H7 (cell line): ENCODE results near the gene EHBP1. TPM values are rescaled to one million over a fixed set of nuclear protein-coding genes. Genes with fewer than 3 reads are reported as not detected.

Experiments
- DNase-seq: peaks from one replicate; pipeline ENCODE4 v3.0.0; 2012
- H3K27me3 ChIP-seq: 2 replicates; pipeline ENCODE4 v1.6.0; 2011; ENCODE audit warnings: mild to moderate bottlenecking, low read length; ENCODE audit not compliant: control insufficient read depth, insufficient read depth
- H3K36me3 ChIP-seq: replicated peaks from 2 replicates; pipeline ENCODE4 v1.5.1; 2011; ENCODE audit warnings: low read length; ENCODE audit not compliant: control insufficient read depth, insufficient read depth
- H3K4me3 ChIP-seq: 2 replicates; pipeline ENCODE4 v1.5.1; 2011; ENCODE audit warnings: low read depth, mild to moderate bottlenecking, control low read depth, low read length, moderate library complexity; ENCODE audit not compliant: insufficient read depth
- total RNA-seq: library from RNA; depleted of rRNA; stranded (reverse); fragments of >200 nt; shearing (Covaris generic); gene quantifications from 2 replicates; pipeline ENCODE4 v1.2.3, GENCODE V29; 2014

Gene EHBP1
- total RNA-seq, 1 experiment from 2014 or later = 13.0 TPM

GRCh38 chr2:62822549-62822948 lies 117.0 kb downstream of the EHBP1 start:
- no peaks in the 10 kb centered on the region for H3K36me3 ChIP-seq
- DNase-seq = no peak
- H3K4me3 ChIP-seq = no peak overlapping the region
- H3K27me3 ChIP-seq = no peaks in the 10 kb centered on the region

GRCh38 chr2:62824388-62824787 lies 118.9 kb downstream of the EHBP1 start:
- no peak overlapping the region for H3K4me3 ChIP-seq
- no peaks in the 10 kb centered on the region for H3K27me3 ChIP-seq
- H3K36me3 ChIP-seq = peaks cover 2% of the 10 kb centered on the region; the same call in 1 of the 2 replicates
- no peak for DNase-seq

- no peak for DNase-seq
- no peak overlapping the region for H3K4me3 ChIP-seq
- peaks cover 2% of the 10 kb centered on the region; the same call in 1 of the 2 replicates for H3K36me3 ChIP-seq
- no peaks in the 10 kb centered on the region for H3K27me3 ChIP-seq
Observed at GRCh38 chr2:62826141-62826540, 120.6 kb downstream of the EHBP1 start.

- Histone ChIP-seq H3K4me3 (no peak overlapping the region), H3K27me3 (no peaks in the 10 kb centered on the region), H3K36me3 (peaks cover 2% of the 10 kb centered on the region; the same call in 1 of the 2 replicates)
- DNase-seq = no peak
Observed at GRCh38 chr2:62826953-62827675, 121.6 kb downstream of the EHBP1 start.

GRCh38 chr2:62831729-62832128 lies 126.2 kb downstream of the EHBP1 start:
- Histone ChIP-seq H3K27me3 (no peaks in the 10 kb centered on the region), H3K4me3 (no peak overlapping the region), H3K36me3 (peaks cover 2% of the 10 kb centered on the region; the same call in 1 of the 2 replicates)
- no peak for DNase-seq

- Histone ChIP-seq H3K36me3 (no peaks in the 10 kb centered on the region), H3K27me3 (no peaks in the 10 kb centered on the region), H3K4me3 (no peak overlapping the region)
- DNase-seq = no peak
Observed at GRCh38 chr2:62844311-62845090, 139.0 kb downstream of the EHBP1 start.

- H3K4me3 ChIP-seq = no peak overlapping the region
- H3K27me3 ChIP-seq = no peaks in the 10 kb centered on the region
- no peak for DNase-seq
- no peaks in the 10 kb centered on the region for H3K36me3 ChIP-seq
Observed at GRCh38 chr2:62845256-62845655, 139.7 kb downstream of the EHBP1 start.

- Histone ChIP-seq H3K27me3 (no peaks in the 10 kb centered on the region), H3K4me3 (no peak overlapping the region), H3K36me3 (no peaks in the 10 kb centered on the region; the same call in 1 of the 2 replicates)
- no peak for DNase-seq
Observed at GRCh38 chr2:62852254-62852653, 146.7 kb downstream of the EHBP1 start.

GRCh38 chr2:62854600-62855514 lies 149.3 kb downstream of the EHBP1 start:
- Histone ChIP-seq H3K27me3 (no peaks in the 10 kb centered on the region), H3K36me3 (no peaks in the 10 kb centered on the region; the same call in 1 of the 2 replicates), H3K4me3 (no peak overlapping the region)
- DNase-seq = no peak

GRCh38 chr2:62856228-62857040 lies 150.9 kb downstream of the EHBP1 start:
- Histone ChIP-seq H3K4me3 (no peak overlapping the region), H3K36me3 (no peaks in the 10 kb centered on the region; the same call in 1 of the 2 replicates), H3K27me3 (no peaks in the 10 kb centered on the region)
- DNase-seq = no peak

- Histone ChIP-seq H3K36me3 (no peaks in the 10 kb centered on the region; the same call in 1 of the 2 replicates), H3K4me3 (no peak overlapping the region), H3K27me3 (no peaks in the 10 kb centered on the region)
- DNase-seq = no peak
Observed at GRCh38 chr2:62857139-62857931, 151.8 kb downstream of the EHBP1 start.

GRCh38 chr2:62858231-62858832 lies 152.8 kb downstream of the EHBP1 start:
- no peaks in the 10 kb centered on the region; the same call in 1 of the 2 replicates for H3K36me3 ChIP-seq
- DNase-seq = no peak
- H3K4me3 ChIP-seq = no peak overlapping the region

GRCh38 chr2:62868947-62869346 lies 163.4 kb downstream of the EHBP1 start:
- DNase-seq = no peak
- H3K27me3 ChIP-seq = no peaks in the 10 kb centered on the region
- 0 out of 2 replicates have a peak, but pooled peaks cover 3% of the 10 kb centered on the region for H3K36me3 ChIP-seq
- no peak overlapping the region for H3K4me3 ChIP-seq

More at GRCh38 chr2:62858231-62858832, 152.8 kb downstream of the EHBP1 start:
- H3K27me3 ChIP-seq = no peaks in the 10 kb centered on the region
